ENCODE data around the gene TRAPPC1. TPM values are rescaled to one million over a fixed set of nuclear protein-coding genes. Genes with fewer than 3 reads are reported as not detected.

Gene TRAPPC1
- total RNA-seq, 1 experiment from 2014 or later, result 132 TPM

DNA sequence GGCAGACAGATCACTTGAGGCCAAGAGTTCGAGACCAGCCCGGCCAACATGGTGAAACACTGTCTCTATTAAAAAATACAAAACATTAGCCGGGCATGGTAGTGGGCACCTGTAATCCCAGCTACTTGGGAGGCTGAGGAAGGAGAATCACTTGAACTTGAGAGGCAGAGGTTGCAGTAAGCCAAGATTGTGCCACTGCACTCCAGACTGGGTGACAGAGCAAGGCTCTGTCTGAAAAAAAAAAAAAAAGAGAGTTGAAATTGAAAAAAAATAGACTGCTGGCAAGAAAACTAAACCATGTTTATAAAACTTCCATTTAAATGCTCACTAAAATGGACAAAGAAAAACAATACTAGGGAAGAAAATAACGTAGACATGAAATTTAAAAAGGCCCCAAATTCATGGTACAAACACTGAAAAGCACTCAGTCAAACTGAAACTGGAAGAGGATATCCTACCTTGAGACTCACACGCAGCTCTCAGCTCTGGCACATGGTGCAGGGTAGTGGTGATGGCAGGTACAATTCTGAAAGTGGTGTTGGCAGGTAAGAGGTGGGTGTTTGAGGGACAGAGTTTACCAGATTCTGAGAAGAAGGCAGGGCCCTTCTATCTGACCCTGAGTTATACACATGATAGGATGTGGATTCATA, 19.5 kb upstream of the TRAPPC1 start:
- Histone ChIP-seq H2BK5ac (ENCODE audit: insufficient read length, low read length) (no peak overlapping the region), H3K4me2 (ENCODE audit: insufficient read depth, insufficient read length, low read length) (no peak overlapping the region), H2BK15ac (ENCODE audit: low read depth, low read length) (no peak overlapping the region), H3K27me3 (ENCODE audit: insufficient read depth, low read length) (no peaks in the 10 kb centered on the region), H2BK12ac (ENCODE audit: insufficient read length, low read depth, low read length) (no peak overlapping the region), H3K9ac (ENCODE audit: extremely low read depth, insufficient read length, low read length) (no peak overlapping the region), H3K4ac (ENCODE audit: low read depth, low read length) (no peak overlapping the region), H4K91ac (ENCODE audit: insufficient read length, low read depth, low read length) (no peak overlapping the region), H3K79me1 (ENCODE audit: insufficient read depth, low read depth, low read length, poor library complexity, severe bottlenecking) (no peaks in the 10 kb centered on the region), H3K23me2 (ENCODE audit: insufficient read length, low read depth, low read length, poor library complexity, severe bottlenecking) (no peaks in the 10 kb centered on the region), H2AFZ (ENCODE audit: low read length) (no peak overlapping the region), H3K79me2 (ENCODE audit: insufficient read depth, low read length) (no peaks in the 10 kb centered on the region), H3K4me1 (ENCODE audit: insufficient read depth, low read length) (no peaks in the 10 kb centered on the region), H3K56ac (ENCODE audit: insufficient read length, low read depth, low read length) (no peak overlapping the region), H4K8ac (replicated peaks; ENCODE audit: insufficient read length, low read depth, low read length) (no peak overlapping the region), H2AK5ac (ENCODE audit: insufficient read length, low read length) (no peak overlapping the region), H3K9me3 (ENCODE audit: control insufficient read depth, low read depth, low read length) (no peaks in the 10 kb centered on the region), H2BK120ac (ENCODE audit: low read depth, low read length, poor library complexity, severe bottlenecking) (no peak overlapping the region), H3K14ac (ENCODE audit: insufficient read depth, low read length) (no peak overlapping the region), H3K27ac (ENCODE audit: insufficient read length, low read depth, low read length) (no peak overlapping the region), H2BK20ac (ENCODE audit: low read depth, low read length, poor library complexity, severe bottlenecking) (no peak overlapping the region), H3T11ph (ENCODE audit: low read length) (no peak overlapping the region), H3K18ac (ENCODE audit: insufficient read length, low read depth, low read length) (no peak overlapping the region), H4K5ac (ENCODE audit: insufficient read length, low read depth, low read length) (no peak overlapping the region), H4K20me1 (ENCODE audit: control insufficient read depth, insufficient read depth, insufficient read length) (no peaks in the 10 kb centered on the region), H3K23ac (ENCODE audit: insufficient read length, low read depth, low read length) (no peak overlapping the region)
- H3K36me3 Mint-ChIP-seq (ENCODE audit: insufficient read depth in 1 of 3, low read depth in 3 of 3), result peaks cover 11 to 38% (median 32%) of the 10 kb centered on the region in 3 experiments; a peak in 6 of 7 replicates
- DNase-seq, result no peak
- no CpG with 5 or more reads among the region's 5 CpGs for WGBS (ENCODE audit: extremely low coverage, insufficient read length, low lambda C conversion rate)
- H3K27me3 Mint-ChIP-seq (ENCODE audit: low read depth), result no peaks in the 10 kb centered on the region; the same call in 1 of the 2 replicates
- no peaks in the 10 kb centered on the region for H3K9me3 Mint-ChIP-seq
- H3K27ac Mint-ChIP-seq, result no peak overlapping the region; a peak in 1 of 7 replicates
- no peak overlapping the region for H3K4me3 Mint-ChIP-seq
- H3K4me1 Mint-ChIP-seq, result peaks cover 0 to 6% of the 10 kb centered on the region in 2 experiments; a peak in 2 of 4 replicates
- TF ChIP-seq, protein P1, sequence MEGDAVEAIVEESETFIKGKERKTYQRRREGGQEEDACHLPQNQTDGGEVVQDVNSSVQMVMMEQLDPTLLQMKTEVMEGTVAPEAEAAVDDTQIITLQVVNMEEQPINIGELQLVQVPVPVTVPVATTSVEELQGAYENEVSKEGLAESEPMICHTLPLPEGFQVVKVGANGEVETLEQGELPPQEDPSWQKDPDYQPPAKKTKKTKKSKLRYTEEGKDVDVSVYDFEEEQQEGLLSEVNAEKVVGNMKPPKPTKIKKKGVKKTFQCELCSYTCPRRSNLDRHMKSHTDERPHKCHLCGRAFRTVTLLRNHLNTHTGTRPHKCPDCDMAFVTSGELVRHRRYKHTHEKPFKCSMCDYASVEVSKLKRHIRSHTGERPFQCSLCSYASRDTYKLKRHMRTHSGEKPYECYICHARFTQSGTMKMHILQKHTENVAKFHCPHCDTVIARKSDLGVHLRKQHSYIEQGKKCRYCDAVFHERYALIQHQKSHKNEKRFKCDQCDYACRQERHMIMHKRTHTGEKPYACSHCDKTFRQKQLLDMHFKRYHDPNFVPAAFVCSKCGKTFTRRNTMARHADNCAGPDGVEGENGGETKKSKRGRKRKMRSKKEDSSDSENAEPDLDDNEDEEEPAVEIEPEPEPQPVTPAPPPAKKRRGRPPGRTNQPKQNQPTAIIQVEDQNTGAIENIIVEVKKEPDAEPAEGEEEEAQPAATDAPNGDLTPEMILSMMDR (conservative IDR thresholded peaks at IDR 0.05), result no peak
